ENCODE data around the gene ADSL. TPM values are rescaled to one million over a fixed set of nuclear protein-coding genes. Genes with fewer than 3 reads are reported as not detected.
A peak's percentile ranks its signal among the peaks of the same experiment; 100 is the strongest.

Gene ADSL
- total RNA-seq, 2 donors from 2014 or later: 49.0 to 76.5 TPM

GRCh38 chr22:40423310-40423688 lies 77.0 kb downstream of the ADSL start:
- Histone ChIP-seq H3K36me3 (replicated peaks in 1 of 2; ENCODE audit: insufficient read depth in 1 of 2, low read depth in 2 of 2) (peaks cover 0 to 20% of the 10 kb centered on the region in 2 donors), H3K27ac (no peak overlapping the region), H3K4me1 (peaks cover 7% of the 10 kb centered on the region), H3K4me3 (no peak overlapping the region), H3K9me3 (no peaks in the 10 kb centered on the region), H3K27me3 (no peaks in the 10 kb centered on the region)
- intact Hi-C loops (cut with DNase I): no loop called here
- DNase-seq: no peak
- ATAC-seq: no peak
- TF ChIP-seq POLR2A (IDR thresholded peaks at IDR 0.05): no peak
- no peak for TF ChIP-seq CTCF (IDR thresholded peaks at IDR 0.05)
- WGBS, 2 donors: 67 to 75% methylated on average over 5 of the region's 5 CpGs

GRCh38 chr22:40423882-40424640 lies 77.8 kb downstream of the ADSL start:
- intact Hi-C loops (cut with DNase I): no loop called here
- WGBS, 2 donors: 91 to 94% methylated on average over 17 of the region's 17 CpGs
- Histone ChIP-seq H3K36me3 (replicated peaks in 1 of 2; ENCODE audit: insufficient read depth in 1 of 2, low read depth in 2 of 2) (peaks cover 0 to 24% of the 10 kb centered on the region in 2 donors), H3K27ac (no peak overlapping the region), H3K27me3 (no peaks in the 10 kb centered on the region), H3K4me1 (peaks cover 7% of the 10 kb centered on the region), H3K4me3 (no peak overlapping the region), H3K9me3 (no peaks in the 10 kb centered on the region)
- DNase-seq: no peak
- TF ChIP-seq POLR2A (IDR thresholded peaks at IDR 0.05) (no peak), CTCF (IDR thresholded peaks at IDR 0.05) (no peak)
- ATAC-seq: no peak

GRCh38 chr22:40425082-40425481 lies 78.8 kb downstream of the ADSL start:
- no peak for TF ChIP-seq POLR2A (IDR thresholded peaks at IDR 0.05)
- TF ChIP-seq CTCF (IDR thresholded peaks at IDR 0.05): no peak
- ATAC-seq: no peak
- peaks cover 0 to 21% of the 10 kb centered on the region in 2 donors for H3K36me3 ChIP-seq (replicated peaks in 1 of 2; ENCODE audit: insufficient read depth in 1 of 2, low read depth in 2 of 2)

GRCh38 chr22:40426594-40427333 lies 80.5 kb downstream of the ADSL start:
- Histone ChIP-seq H3K27me3 (no peaks in the 10 kb centered on the region), H3K36me3 (replicated peaks in 1 of 2; ENCODE audit: insufficient read depth in 1 of 2, low read depth in 2 of 2) (peaks cover 0 to 14% of the 10 kb centered on the region in 2 donors), H3K27ac (peak overlapping the region in 2 of 4 donors; percentile 45 to 49), H3K4me3 (no peak overlapping the region), H3K4me1 (peaks cover 7% of the 10 kb centered on the region), H3K9me3 (no peaks in the 10 kb centered on the region)
- TF ChIP-seq CTCF (IDR thresholded peaks at IDR 0.05) (no peak), POLR2A (IDR thresholded peaks at IDR 0.05) (no peak)
- intact Hi-C loops (cut with DNase I): no loop called here
- WGBS, 2 donors: 59 to 81% methylated on average over 9 of the region's 9 CpGs
- peak; percentile 62 for ATAC-seq
- peak in 1 of 4 donors; percentile 55 for DNase-seq

More at GRCh38 chr22:40425082-40425481, 78.8 kb downstream of the ADSL start:
- no peaks in the 10 kb centered on the region for H3K9me3 ChIP-seq
- no peak overlapping the region for H3K27ac ChIP-seq
- no peaks in the 10 kb centered on the region for H3K27me3 ChIP-seq
- intact Hi-C loops (cut with DNase I): no loop called here
- no peak for DNase-seq
- WGBS, 2 donors: 81 to 87% methylated on average over 5 of the region's 5 CpGs
- peaks cover 7% of the 10 kb centered on the region for H3K4me1 ChIP-seq
- no peak overlapping the region for H3K4me3 ChIP-seq
